B cell (primary cell): ENCODE results near the gene PNPLA1.

Experiments
- CTCF ChIP-seq: fragments of 200-600 bp; IDR thresholded peaks from one replicate; pipeline ENCODE4 v1.8.0; 2022; ENCODE audit warnings: antibody characterized with exemption, mild to moderate bottlenecking
- EZH2 ChIP-seq: IDR thresholded peaks from 2 replicates; pipeline ENCODE4 v1.6.1; 2012; ENCODE audit warnings: borderline replicate concordance, low read depth, mild to moderate bottlenecking, moderate library complexity, low read length; ENCODE audit not compliant: insufficient read depth, poor library complexity, severe bottlenecking

GRCh38 chr6:36340306-36340617, 70.4 kb downstream of the PNPLA1 start:
- TF ChIP-seq EZH2, result no peak
- no peak for TF ChIP-seq CTCF
